Body of pancreas (tissue), 4 donors: ENCODE results near the gene CFAP100. TPM values are rescaled to one million over a fixed set of nuclear protein-coding genes. Genes with fewer than 3 reads are reported as not detected.

ENCODE experiments used
- ATAC-seq: fragments of 150-250 bp; one replicate; pipeline ENCODE4 v1.9.1; 2016
- DNase-seq, 4 donors: peaks; one replicate each; pipeline ENCODE4 v3.0.0-alpha.2; 2019
- H3K27ac ChIP-seq, 4 donors: fragments of 200-600 bp; sonication (generic); 1 replicate in 3 of 4; 2 replicates in 1 of 4; pipeline versions ENCODE4 v1.5.1 to v1.6.1; 2016 to 2019; ENCODE audit warnings: mild to moderate bottlenecking in 1 of 4, mixed read lengths in 1 of 4, moderate library complexity in 1 of 4
- H3K27me3 ChIP-seq, 2 donors: fragments of 200-600 bp; sonication (generic); one replicate each; pipeline ENCODE4 v1.6.0; 2016; ENCODE audit warnings: mild to moderate bottlenecking in 1 of 2
- H3K36me3 ChIP-seq, 2 donors: fragments of 200-600 bp; sonication (generic); replicated peaks in 1 of 2; 2 replicates each; pipeline ENCODE4 v1.5.1; 2016; ENCODE audit warnings: low read depth in 2 of 2; ENCODE audit not compliant: insufficient read depth in 1 of 2
- H3K4me1 ChIP-seq: fragments of 200-600 bp; sonication (generic); one replicate; pipeline ENCODE4 v1.6.0; 2016
- H3K4me3 ChIP-seq, 2 donors: fragments of 200-600 bp; sonication (generic); 1 replicate in 1 of 2; 2 replicates in 1 of 2; pipeline ENCODE4 v1.5.1; 2016 to 2019
- H3K9me3 ChIP-seq, 3 donors: fragments of 200-600 bp; sonication (generic); 1 replicate in 2 of 3; 2 replicates in 1 of 3; pipeline ENCODE4 v1.5.1; 2016
- POLR2A ChIP-seq, 3 donors: fragments of 450-650 bp; IDR thresholded peaks; one replicate each; pipeline ENCODE4 v1.6.1; 2016; ENCODE audit warnings: antibody characterized with exemption in 3 of 3, mild to moderate bottlenecking in 2 of 3
- WGBS, 2 donors: methylation state at CpG; one replicate each; pipeline ENCODE4 v1.1.5; 2017; 5-methylcytosine and 5-hydroxymethylcytosine counted together
- intact Hi-C: fragments of 100-400 bp; cut with DNase I; formaldehyde crosslinking; loops from one replicate; pipeline ENCODE4 v1.15.1; 2023
- total RNA-seq, 2 donors: library from RNA; depleted of rRNA; stranded (reverse); fragments of >200 nt; gene quantifications; one replicate each; pipeline ENCODE4 v1.1.0, GENCODE V29; 2016
- TF ChIP-seq, protein P1 (sequence below), 7 experiments: fragments of 450-650 bp in 4 of 7; fragments of 200-600 bp in 3 of 7; sonication (generic) in 3 of 7; IDR thresholded peaks; one replicate each; pipeline ENCODE4 v1.5.1; 2016 to 2019; ENCODE audit warnings: antibody characterized with exemption in 7 of 7

CFAP100 gene
- not detected for total RNA-seq

- Histone ChIP-seq H3K27ac (no peak within 1 kb of the TSS), H3K36me3 (no peaks in the 10 kb centered on the region), H3K4me1 (peaks cover 11% of the 10 kb centered on the region), H3K27me3 (no peaks in the 10 kb centered on the region), H3K4me3 (no peak within 1 kb of the TSS), H3K9me3 (no peaks in the 10 kb centered on the region)
- DNase-seq (peak in 3 of 4 donors; percentile 43 to 57 (median 45)), ATAC-seq (peak; percentile 58)
- 39 to 60% methylated on average over 18 to 42 of the region's 43 CpGs for WGBS, 2 donors
- intact Hi-C loops = loop anchor here (5.0 kb wide), 1 partner anchor 262 kb away; no protein-coding TSS in a partner anchor
- TF ChIP-seq, protein P1, sequence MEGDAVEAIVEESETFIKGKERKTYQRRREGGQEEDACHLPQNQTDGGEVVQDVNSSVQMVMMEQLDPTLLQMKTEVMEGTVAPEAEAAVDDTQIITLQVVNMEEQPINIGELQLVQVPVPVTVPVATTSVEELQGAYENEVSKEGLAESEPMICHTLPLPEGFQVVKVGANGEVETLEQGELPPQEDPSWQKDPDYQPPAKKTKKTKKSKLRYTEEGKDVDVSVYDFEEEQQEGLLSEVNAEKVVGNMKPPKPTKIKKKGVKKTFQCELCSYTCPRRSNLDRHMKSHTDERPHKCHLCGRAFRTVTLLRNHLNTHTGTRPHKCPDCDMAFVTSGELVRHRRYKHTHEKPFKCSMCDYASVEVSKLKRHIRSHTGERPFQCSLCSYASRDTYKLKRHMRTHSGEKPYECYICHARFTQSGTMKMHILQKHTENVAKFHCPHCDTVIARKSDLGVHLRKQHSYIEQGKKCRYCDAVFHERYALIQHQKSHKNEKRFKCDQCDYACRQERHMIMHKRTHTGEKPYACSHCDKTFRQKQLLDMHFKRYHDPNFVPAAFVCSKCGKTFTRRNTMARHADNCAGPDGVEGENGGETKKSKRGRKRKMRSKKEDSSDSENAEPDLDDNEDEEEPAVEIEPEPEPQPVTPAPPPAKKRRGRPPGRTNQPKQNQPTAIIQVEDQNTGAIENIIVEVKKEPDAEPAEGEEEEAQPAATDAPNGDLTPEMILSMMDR (IDR thresholded peaks at IDR 0.05) = no peak
- no peak for TF ChIP-seq POLR2A (IDR thresholded peaks at IDR 0.05)
Measured at GRCh38 chr3:126394179-126394976, at the start of gene CFAP100. TSS of gene CFAP100 (plus strand) at chr3:126394909. CDS start at chr3:126396001, 1,092 bp downstream.

DNA sequence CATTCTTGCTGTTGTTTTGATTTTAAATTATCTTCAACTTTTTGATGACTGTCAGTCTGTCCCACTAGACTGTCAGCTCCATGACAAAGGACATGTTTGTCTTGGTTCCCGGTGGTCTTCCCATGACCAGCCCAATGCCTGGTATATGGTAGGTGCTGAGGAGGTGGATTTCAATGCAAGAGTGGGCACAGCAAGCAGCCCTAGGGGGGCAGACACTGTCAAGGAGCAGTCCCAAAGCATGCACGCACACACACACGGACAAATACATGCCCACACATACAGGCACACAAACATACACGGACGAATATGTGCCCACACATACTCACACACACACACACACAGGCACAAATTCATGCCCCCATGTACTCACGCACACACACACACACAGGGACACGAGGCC lies 49.5 kb upstream of the CFAP100 start:
- H3K36me3 ChIP-seq = peaks cover 0 to 2% of the 10 kb centered on the region in 2 donors
- intact Hi-C loops = no loop called here
- no peak overlapping the region for H3K4me3 ChIP-seq
- H3K9me3 ChIP-seq = no peaks in the 10 kb centered on the region
- DNase-seq (no peak), ATAC-seq (no peak)
- WGBS, 2 donors = 84 to 95% methylated on average over 4 to 7 of the region's 7 CpGs
- peaks cover 62% of the 10 kb centered on the region for H3K4me1 ChIP-seq
- H3K27me3 ChIP-seq = no peaks in the 10 kb centered on the region
- no peak overlapping the region for H3K27ac ChIP-seq
- TF ChIP-seq, protein P1 (IDR thresholded peaks at IDR 0.05) = no peak
- no peak for TF ChIP-seq POLR2A (IDR thresholded peaks at IDR 0.05)

GRCh38 chr3:126345641-126346460 lies 48.9 kb upstream of the CFAP100 start:
- 94 to 100% methylated on average over 3 to 4 of the region's 5 CpGs for WGBS, 2 donors
- Histone ChIP-seq H3K27me3 (no peaks in the 10 kb centered on the region), H3K9me3 (no peaks in the 10 kb centered on the region), H3K27ac (peak overlapping the region in 1 of 4 donors; percentile 3), H3K36me3 (peaks cover 0 to 2% of the 10 kb centered on the region in 2 donors), H3K4me1 (peaks cover 65% of the 10 kb centered on the region), H3K4me3 (no peak overlapping the region)
- intact Hi-C loops = no loop called here
- TF ChIP-seq POLR2A (IDR thresholded peaks at IDR 0.05) = no peak
- TF ChIP-seq, protein P1 (IDR thresholded peaks at IDR 0.05) = no peak
- DNase-seq (no peak), ATAC-seq (no peak)

- WGBS, 2 donors = 79 to 98% methylated on average over 2 of the region's 2 CpGs
- ATAC-seq (no peak), DNase-seq (no peak)
- intact Hi-C loops = no loop called here
- TF ChIP-seq, protein P1 (IDR thresholded peaks at IDR 0.05) = no peak
- no peak for TF ChIP-seq POLR2A (IDR thresholded peaks at IDR 0.05)
- Histone ChIP-seq H3K27me3 (no peaks in the 10 kb centered on the region), H3K27ac (peak overlapping the region in 1 of 4 donors; percentile 3), H3K9me3 (no peaks in the 10 kb centered on the region), H3K4me3 (no peak overlapping the region), H3K36me3 (peaks cover 0 to 2% of the 10 kb centered on the region in 2 donors), H3K4me1 (peaks cover 71% of the 10 kb centered on the region)
Measured at GRCh38 chr3:126346466-126346865, 48.2 kb upstream of the CFAP100 start.
